A673 (cell line): ENCODE results near the gene ZC3H6. TPM values are rescaled to one million over a fixed set of nuclear protein-coding genes. Genes with fewer than 3 reads are reported as not detected.

Source experiments
- BruUV-seq: library from RNA; stranded (reverse); fragments of 400-500 nt; replicated peaks from 2 replicates; lab custom pipeline; 2021; lab: Mats Ljungman, UMichigan
- CTCF ChIA-PET: fragments of 300-600 bp; sonication (Branson Sonifier 250); formaldehyde crosslinking; loops from one replicate; lab custom pipeline; 2022; ENCODE audit warnings: antibody characterized with exemption; lab: Charles Lee
- POLR2A ChIA-PET: fragments of 300-600 bp; sonication (Branson Sonifier 250); formaldehyde crosslinking; loops from one replicate; lab custom pipeline; 2022; ENCODE audit warnings: antibody characterized with exemption; ENCODE audit not compliant: low non-redundant PET; lab: Charles Lee
- DNase-seq: peaks from one replicate; pipeline ENCODE4 v3.0.0-alpha.2; 2015; ENCODE audit warnings: low spot score
- H3K27ac ChIP-seq: fragments of 200-600 bp; sonication (generic); 2 replicates; pipeline ENCODE4 v1.5.1; 2016; ENCODE audit warnings: mixed run types, low read depth, mild to moderate bottlenecking, mixed read lengths, antibody characterized with exemption, low read length; ENCODE audit not compliant: poor library complexity, severe bottlenecking
- H3K27me3 ChIP-seq: fragments of 200-600 bp; sonication (generic); replicated peaks from 2 replicates; pipeline ENCODE4 v1.6.1; 2017; ENCODE audit warnings: mixed run types, low read depth, mild to moderate bottlenecking, mixed read lengths, antibody characterized with exemption, low read length; ENCODE audit not compliant: insufficient read depth, poor library complexity
- H3K36me3 ChIP-seq: fragments of 200-600 bp; sonication (generic); 2 replicates; pipeline ENCODE4 v1.6.1; 2016; ENCODE audit warnings: mixed run types, mild to moderate bottlenecking, mixed read lengths, antibody characterized with exemption, low read length; ENCODE audit not compliant: insufficient read depth, poor library complexity, severe bottlenecking
- H3K4me1 ChIP-seq: fragments of 200-600 bp; sonication (generic); 2 replicates; pipeline ENCODE4 v1.6.1; 2017; ENCODE audit warnings: mixed run types, mild to moderate bottlenecking, mixed read lengths, antibody characterized with exemption, low read length; ENCODE audit not compliant: insufficient read depth, poor library complexity, severe bottlenecking
- H3K4me3 ChIP-seq: fragments of 200-600 bp; sonication (generic); 2 replicates; pipeline ENCODE4 v1.5.1; 2016; ENCODE audit warnings: low read depth, mixed run types, mild to moderate bottlenecking, mixed read lengths, low read length; ENCODE audit not compliant: poor library complexity, severe bottlenecking
- H3K9me3 ChIP-seq: fragments of 200-600 bp; sonication (generic); 2 replicates; pipeline ENCODE4 v1.6.1; 2016; ENCODE audit warnings: mixed run types, low read depth, mild to moderate bottlenecking, mixed read lengths, antibody characterized with exemption, low read length; ENCODE audit not compliant: poor library complexity, severe bottlenecking
- EZH2 ChIP-seq: fragments of 200-600 bp; sonication (generic); IDR thresholded peaks from 2 replicates; pipeline ENCODE4 v1.6.1; 2017; ENCODE audit warnings: borderline replicate concordance, low read depth, mild to moderate bottlenecking, mixed read lengths, antibody characterized with exemption, low read length; ENCODE audit not compliant: poor library complexity, severe bottlenecking
- intact Hi-C: fragments of 100-400 bp; cut with micrococcal nuclease; formaldehyde crosslinking; loops from one replicate; pipeline ENCODE4 v1.10.0; 2022; ENCODE audit not compliant: unreplicated experiment
- total RNA-seq: library from RNA; stranded (reverse); gene quantifications from 2 replicates; pipeline ENCODE4 v1.2.3, GENCODE V29; 2021
- TF ChIP-seq, protein P1 (sequence below): fragments of 300-800, 200-600 bp; sonication (generic); conservative IDR thresholded peaks from 2 replicates; pipeline ENCODE4 v1.5.1; 2017; ENCODE audit warnings: low read depth, mild to moderate bottlenecking, antibody characterized with exemption, low read length, moderate library complexity, mixed read lengths

ZC3H6 gene
- total RNA-seq, 1 experiment from 2014 or later, result 7.6 TPM

GRCh38 chr2:112317303-112318158 lies 42.1 kb downstream of the ZC3H6 start:
- no peaks in the 10 kb centered on the region for H3K36me3 ChIP-seq
- no peaks in the 10 kb centered on the region for H3K4me1 ChIP-seq
- BruUV-seq, result no TSS peak
- TF ChIP-seq, protein P1, sequence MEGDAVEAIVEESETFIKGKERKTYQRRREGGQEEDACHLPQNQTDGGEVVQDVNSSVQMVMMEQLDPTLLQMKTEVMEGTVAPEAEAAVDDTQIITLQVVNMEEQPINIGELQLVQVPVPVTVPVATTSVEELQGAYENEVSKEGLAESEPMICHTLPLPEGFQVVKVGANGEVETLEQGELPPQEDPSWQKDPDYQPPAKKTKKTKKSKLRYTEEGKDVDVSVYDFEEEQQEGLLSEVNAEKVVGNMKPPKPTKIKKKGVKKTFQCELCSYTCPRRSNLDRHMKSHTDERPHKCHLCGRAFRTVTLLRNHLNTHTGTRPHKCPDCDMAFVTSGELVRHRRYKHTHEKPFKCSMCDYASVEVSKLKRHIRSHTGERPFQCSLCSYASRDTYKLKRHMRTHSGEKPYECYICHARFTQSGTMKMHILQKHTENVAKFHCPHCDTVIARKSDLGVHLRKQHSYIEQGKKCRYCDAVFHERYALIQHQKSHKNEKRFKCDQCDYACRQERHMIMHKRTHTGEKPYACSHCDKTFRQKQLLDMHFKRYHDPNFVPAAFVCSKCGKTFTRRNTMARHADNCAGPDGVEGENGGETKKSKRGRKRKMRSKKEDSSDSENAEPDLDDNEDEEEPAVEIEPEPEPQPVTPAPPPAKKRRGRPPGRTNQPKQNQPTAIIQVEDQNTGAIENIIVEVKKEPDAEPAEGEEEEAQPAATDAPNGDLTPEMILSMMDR, result no peak
- TF ChIP-seq EZH2, result no peak
- H3K27me3 ChIP-seq, result no peaks in the 10 kb centered on the region
- H3K4me3 ChIP-seq, result no peak overlapping the region
- ChIA-PET CTCF (no interaction called here), POLR2A (no interaction called here)
- H3K27ac ChIP-seq, result no peak overlapping the region
- intact Hi-C loops, result no loop called here
- DNase-seq, result no peak
- H3K9me3 ChIP-seq, result no peaks in the 10 kb centered on the region

GRCh38 chr2:112318515-112318914 lies 43.1 kb downstream of the ZC3H6 start:
- Histone ChIP-seq H3K27me3 (no peaks in the 10 kb centered on the region), H3K27ac (no peak overlapping the region), H3K9me3 (no peaks in the 10 kb centered on the region), H3K4me1 (no peaks in the 10 kb centered on the region), H3K36me3 (no peaks in the 10 kb centered on the region), H3K4me3 (no peak overlapping the region)
- TF ChIP-seq, protein P1, result no peak
- no peak for TF ChIP-seq EZH2
- intact Hi-C loops, result no loop called here
- no peak for DNase-seq
- no TSS peak for BruUV-seq
- ChIA-PET POLR2A (no interaction called here), CTCF (no interaction called here)

DNA sequence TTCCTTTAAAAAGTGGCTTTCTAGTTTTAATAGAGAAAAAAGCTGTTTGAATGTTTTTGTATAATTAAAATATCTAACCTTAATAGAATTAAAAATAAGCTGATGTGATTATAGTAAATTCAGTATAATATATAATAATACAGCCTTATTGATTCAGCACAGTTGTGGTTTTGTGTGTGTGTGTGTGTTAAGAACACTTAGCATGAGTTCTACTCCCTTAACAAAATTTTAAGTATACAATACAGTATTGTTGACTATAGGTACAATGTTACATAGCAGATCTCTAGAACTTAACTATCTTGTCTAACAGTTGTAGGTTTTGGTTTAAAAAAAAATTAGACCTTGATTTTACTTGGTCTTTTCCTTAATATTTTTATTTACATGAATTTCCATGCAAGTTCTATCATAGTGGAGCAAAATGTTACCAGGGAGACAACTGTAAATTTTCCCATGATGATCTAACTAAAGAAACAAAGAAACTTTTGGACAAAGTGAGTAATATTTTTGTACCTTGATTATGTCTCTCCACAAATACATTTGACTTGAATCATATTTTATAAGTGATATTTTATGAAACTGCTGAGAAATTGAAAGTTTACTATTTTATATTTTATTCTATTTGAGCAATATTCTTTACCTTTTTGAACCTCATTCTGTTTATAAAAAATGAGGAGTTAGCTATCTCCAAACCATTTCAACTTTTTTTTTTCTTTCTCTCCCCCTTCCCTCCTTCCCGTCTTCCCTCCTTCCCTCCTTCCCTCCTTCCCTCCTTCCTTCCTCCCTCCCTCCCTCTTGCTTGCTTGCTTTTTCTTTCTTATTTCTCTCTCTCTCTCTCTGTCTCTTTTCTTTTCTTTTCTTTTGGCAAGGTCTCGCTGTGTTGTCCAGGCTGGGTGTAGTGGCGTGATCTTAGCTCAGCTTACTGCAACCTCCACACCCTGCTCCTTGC lies 46.3 kb downstream of the ZC3H6 start:
- no TSS peak for BruUV-seq
- Histone ChIP-seq H3K4me1 (no peaks in the 10 kb centered on the region), H3K9me3 (no peaks in the 10 kb centered on the region), H3K36me3 (no peaks in the 10 kb centered on the region), H3K4me3 (no peak overlapping the region), H3K27me3 (no peaks in the 10 kb centered on the region), H3K27ac (no peak overlapping the region)
- intact Hi-C loops, result no loop called here
- no peak for DNase-seq
- CTCF ChIA-PET, result no interaction called here
- TF ChIP-seq, protein P1, result no peak
- TF ChIP-seq EZH2, result no peak
- POLR2A ChIA-PET, result interaction anchor here (0.6 kb wide), 1 partner anchor 17 kb away, joined by 4 read pairs; no protein-coding TSS in a partner anchor
